KMS-11 (cell line): Measurements from ENCODE around the gene SCAPER.

Experiments
- H2AFZ ChIP-seq: fragments of 200-600 bp; sonication (generic); 2 replicates; pipeline ENCODE4 v1.6.1; 2016; ENCODE audit warnings: antibody characterized with exemption, mixed run types, low read depth
- H3K27ac ChIP-seq: fragments of 200-600 bp; sonication (generic); 2 replicates; pipeline ENCODE4 v1.6.1; 2016; ENCODE audit warnings: mild to moderate bottlenecking, mixed run types
- H3K27me3 ChIP-seq: fragments of 200-600 bp; sonication (generic); 2 replicates; pipeline ENCODE4 v1.6.1; 2017; ENCODE audit warnings: mild to moderate bottlenecking, low read depth, mixed run types, moderate library complexity; ENCODE audit not compliant: insufficient read depth
- H3K36me3 ChIP-seq: fragments of 200-600 bp; sonication (generic); 2 replicates; pipeline ENCODE4 v1.6.1; 2017; ENCODE audit warnings: mild to moderate bottlenecking, mixed run types; ENCODE audit not compliant: insufficient read depth
- H3K4me1 ChIP-seq: fragments of 200-600 bp; sonication (generic); 2 replicates; pipeline ENCODE4 v1.6.1; 2016; ENCODE audit warnings: mild to moderate bottlenecking, low read depth, mixed run types; ENCODE audit not compliant: poor library complexity, severe bottlenecking
- H3K4me2 ChIP-seq: fragments of 200-600 bp; sonication (generic); 2 replicates; pipeline ENCODE4 v1.7.0; 2016; ENCODE audit warnings: mild to moderate bottlenecking, mixed run types
- H3K4me3 ChIP-seq: fragments of 200-600 bp; sonication (generic); IDR thresholded peaks from 2 replicates; pipeline ENCODE4 v1.6.1; 2017; ENCODE audit warnings: low read depth, low read length, mixed read lengths; ENCODE audit not compliant: insufficient read depth
- H3K79me2 ChIP-seq: fragments of 200-600 bp; sonication (generic); 2 replicates; pipeline ENCODE4 v1.6.1; 2016; ENCODE audit warnings: low read depth, mixed run types; ENCODE audit not compliant: insufficient read depth
- H3K9ac ChIP-seq: fragments of 200-600 bp; sonication (generic); 2 replicates; pipeline ENCODE4 v1.6.1; 2016; ENCODE audit warnings: mild to moderate bottlenecking, mixed run types
- H4K20me1 ChIP-seq: fragments of 200-600 bp; sonication (generic); 2 replicates; pipeline ENCODE4 v1.6.1; 2016; ENCODE audit warnings: mild to moderate bottlenecking, mixed run types; ENCODE audit not compliant: insufficient read depth
- TF ChIP-seq, protein P1 (sequence below): fragments of 200-600 bp; sonication (generic); conservative IDR thresholded peaks from 2 replicates; pipeline ENCODE4 v1.6.1; 2017; ENCODE audit warnings: low read depth, mild to moderate bottlenecking, antibody characterized with exemption, low read length, moderate library complexity, mixed read lengths

SCAPER gene

DNA sequence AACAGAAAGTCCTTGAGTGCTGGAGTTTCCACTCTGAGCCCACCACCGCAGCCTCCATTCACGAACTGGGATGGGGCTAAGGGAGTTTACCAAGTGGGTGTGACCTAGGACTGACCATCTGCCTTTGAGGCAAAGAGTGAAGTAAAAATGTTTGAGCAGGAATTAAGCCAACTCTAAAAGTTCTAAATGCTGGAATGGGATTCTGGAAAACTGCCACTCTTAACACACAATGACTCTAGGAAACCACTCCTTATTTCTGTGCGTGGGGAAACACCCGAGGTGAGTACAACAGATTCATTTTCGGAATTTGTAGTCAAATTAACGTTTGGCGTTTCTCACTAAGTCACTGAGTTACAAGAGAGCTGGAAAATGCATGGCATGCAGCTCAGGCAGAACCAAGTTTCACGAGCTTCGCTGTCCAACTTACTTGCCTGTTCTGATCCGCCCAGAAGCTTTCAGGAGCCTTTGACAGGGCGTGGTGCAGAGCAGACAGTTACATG is 537.0 kb downstream of the SCAPER start:
- no peak overlapping the region for H3K27ac ChIP-seq
- H3K36me3 ChIP-seq: no peaks in the 10 kb centered on the region
- no peak overlapping the region for H3K9ac ChIP-seq
- TF ChIP-seq, protein P1, sequence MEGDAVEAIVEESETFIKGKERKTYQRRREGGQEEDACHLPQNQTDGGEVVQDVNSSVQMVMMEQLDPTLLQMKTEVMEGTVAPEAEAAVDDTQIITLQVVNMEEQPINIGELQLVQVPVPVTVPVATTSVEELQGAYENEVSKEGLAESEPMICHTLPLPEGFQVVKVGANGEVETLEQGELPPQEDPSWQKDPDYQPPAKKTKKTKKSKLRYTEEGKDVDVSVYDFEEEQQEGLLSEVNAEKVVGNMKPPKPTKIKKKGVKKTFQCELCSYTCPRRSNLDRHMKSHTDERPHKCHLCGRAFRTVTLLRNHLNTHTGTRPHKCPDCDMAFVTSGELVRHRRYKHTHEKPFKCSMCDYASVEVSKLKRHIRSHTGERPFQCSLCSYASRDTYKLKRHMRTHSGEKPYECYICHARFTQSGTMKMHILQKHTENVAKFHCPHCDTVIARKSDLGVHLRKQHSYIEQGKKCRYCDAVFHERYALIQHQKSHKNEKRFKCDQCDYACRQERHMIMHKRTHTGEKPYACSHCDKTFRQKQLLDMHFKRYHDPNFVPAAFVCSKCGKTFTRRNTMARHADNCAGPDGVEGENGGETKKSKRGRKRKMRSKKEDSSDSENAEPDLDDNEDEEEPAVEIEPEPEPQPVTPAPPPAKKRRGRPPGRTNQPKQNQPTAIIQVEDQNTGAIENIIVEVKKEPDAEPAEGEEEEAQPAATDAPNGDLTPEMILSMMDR: no peak
- H3K79me2 ChIP-seq: no peaks in the 10 kb centered on the region
- H3K4me3 ChIP-seq: no peak overlapping the region
- H3K4me1 ChIP-seq: no peaks in the 10 kb centered on the region
- H3K4me2 ChIP-seq: no peak overlapping the region
- no peaks in the 10 kb centered on the region for H3K27me3 ChIP-seq
- H2AFZ ChIP-seq: no peak overlapping the region
- no peaks in the 10 kb centered on the region for H4K20me1 ChIP-seq

DNA sequence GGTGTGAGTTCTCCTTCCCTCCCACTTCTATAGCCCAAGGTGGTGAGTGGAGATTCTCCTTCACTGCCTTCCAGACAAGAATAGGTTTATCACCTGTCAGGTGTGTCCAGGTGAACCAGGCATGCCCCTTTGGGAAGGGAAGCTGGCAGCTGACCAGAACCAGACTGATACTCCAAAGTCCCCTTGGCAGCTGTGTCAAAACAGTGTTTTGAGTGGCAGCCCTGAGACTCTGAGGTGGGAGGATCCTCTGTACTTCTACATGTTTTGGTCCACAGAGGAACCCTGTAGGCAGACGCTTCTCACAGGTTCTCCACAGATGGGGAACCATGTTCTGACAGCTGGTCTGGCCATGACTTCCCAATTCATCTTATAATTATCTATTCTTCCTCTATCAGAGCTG is 538.4 kb downstream of the SCAPER start:
- H4K20me1 ChIP-seq: no peaks in the 10 kb centered on the region
- no peak overlapping the region for H2AFZ ChIP-seq
- H3K36me3 ChIP-seq: no peaks in the 10 kb centered on the region
- H3K27ac ChIP-seq: no peak overlapping the region
- H3K4me1 ChIP-seq: no peaks in the 10 kb centered on the region
- H3K4me3 ChIP-seq: no peak overlapping the region
- no peaks in the 10 kb centered on the region for H3K27me3 ChIP-seq
- no peak overlapping the region for H3K9ac ChIP-seq
- H3K79me2 ChIP-seq: no peaks in the 10 kb centered on the region
- TF ChIP-seq, protein P1: no peak
- no peak overlapping the region for H3K4me2 ChIP-seq

DNA sequence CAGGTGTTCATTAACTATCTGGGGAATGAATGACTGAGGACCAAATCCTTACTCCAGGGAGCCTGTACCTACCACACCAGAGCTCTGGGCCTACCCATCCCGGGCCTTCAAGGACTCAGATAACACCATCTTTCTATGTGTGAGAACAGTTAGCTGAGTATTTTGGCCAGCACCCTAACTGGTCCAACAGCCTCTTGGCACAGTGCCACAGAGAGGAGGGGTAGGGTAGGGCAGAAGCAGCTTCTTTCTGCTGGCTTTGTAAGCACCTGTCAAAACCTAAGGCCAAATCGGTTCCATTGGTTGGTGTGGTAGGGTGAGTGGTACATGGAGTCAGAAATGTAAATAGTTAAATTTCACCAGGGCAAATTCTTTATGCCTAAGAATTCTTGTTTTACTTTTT is 541.9 kb downstream of the SCAPER start:
- Histone ChIP-seq H3K4me2 (no peak overlapping the region), H3K4me3 (no peak overlapping the region), H3K27ac (no peak overlapping the region), H3K36me3 (no peaks in the 10 kb centered on the region), H3K27me3 (no peaks in the 10 kb centered on the region), H3K9ac (no peak overlapping the region), H4K20me1 (no peaks in the 10 kb centered on the region), H2AFZ (no peak overlapping the region), H3K4me1 (no peaks in the 10 kb centered on the region), H3K79me2 (no peaks in the 10 kb centered on the region)
- TF ChIP-seq, protein P1: no peak

DNA sequence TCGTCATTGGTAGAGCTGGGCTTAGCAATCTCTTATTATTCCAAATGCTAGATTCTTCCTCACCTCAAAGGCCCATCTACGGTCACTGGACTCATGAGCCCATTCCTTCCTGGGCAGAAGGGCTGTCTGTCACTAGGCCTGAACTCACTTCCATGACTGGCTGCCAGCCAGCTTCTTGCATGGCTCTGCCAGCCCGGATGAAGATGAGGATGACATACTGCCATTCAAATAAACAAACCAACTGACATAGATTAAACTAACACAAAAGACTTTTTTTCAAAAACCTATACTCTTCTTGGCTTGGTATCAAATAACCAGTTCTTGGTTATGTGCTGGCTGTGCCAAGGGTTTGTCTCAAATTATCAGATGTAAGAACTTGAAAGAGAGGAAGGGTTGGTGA is 544.7 kb downstream of the SCAPER start:
- H3K27ac ChIP-seq: no peak overlapping the region
- H4K20me1 ChIP-seq: no peaks in the 10 kb centered on the region
- no peak overlapping the region for H3K4me3 ChIP-seq
- H3K27me3 ChIP-seq: no peaks in the 10 kb centered on the region
- H3K36me3 ChIP-seq: no peaks in the 10 kb centered on the region
- no peak overlapping the region for H2AFZ ChIP-seq
- H3K79me2 ChIP-seq: no peaks in the 10 kb centered on the region
- no peaks in the 10 kb centered on the region for H3K4me1 ChIP-seq
- H3K4me2 ChIP-seq: no peak overlapping the region
- TF ChIP-seq, protein P1: no peak
- no peak overlapping the region for H3K9ac ChIP-seq
